Breast epithelium (tissue), 4 donors: ENCODE measurements around the gene RSU1. TPM values are rescaled to one million over a fixed set of nuclear protein-coding genes. Genes with fewer than 3 reads are reported as not detected.

Source experiments
- DNase-seq, 2 donors: peaks; one replicate each; pipeline ENCODE4 v3.0.0-alpha.2; 2019; ENCODE audit warnings: low spot score in 2 of 2
- H3K27ac ChIP-seq, 2 donors: fragments of 200-600 bp; sonication (generic) in 1 of 2; one replicate each; pipeline ENCODE4 v1.5.1; 2016 to 2019; ENCODE audit warnings: mild to moderate bottlenecking in 1 of 2
- H3K27me3 ChIP-seq, 2 donors: fragments of 200-600 bp; sonication (generic) in 1 of 2; one replicate each; pipeline versions ENCODE4 v1.5.1 to v1.6.0; 2017 to 2019; ENCODE audit warnings: control low read depth in 1 of 2, mild to moderate bottlenecking in 1 of 2
- H3K36me3 ChIP-seq: fragments of 200-600 bp; one replicate; pipeline ENCODE4 v1.5.1; 2019
- H3K4me1 ChIP-seq, 2 donors: fragments of 200-600 bp; sonication (generic); one replicate each; pipeline ENCODE4 v1.5.1; 2016 to 2019; ENCODE audit warnings: control low read depth in 1 of 2
- H3K4me3 ChIP-seq, 3 donors: fragments of 200-600 bp; sonication (generic); 1 replicate in 2 of 3; 2 replicates in 1 of 3; pipeline ENCODE4 v1.5.1; 2016 to 2019; ENCODE audit warnings: mild to moderate bottlenecking in 3 of 3, moderate library complexity in 2 of 3
- H3K9me3 ChIP-seq, 2 donors: fragments of 200-600 bp; sonication (generic) in 1 of 2; one replicate each; pipeline ENCODE4 v1.5.1; 2016 to 2019; ENCODE audit warnings: control low read depth in 1 of 2
- CTCF ChIP-seq, 3 donors: fragments of 450-650 bp; IDR thresholded peaks; one replicate each; pipeline ENCODE4 v1.5.1; 2016 to 2017; ENCODE audit warnings: antibody characterized with exemption in 3 of 3, mild to moderate bottlenecking in 3 of 3, moderate library complexity in 3 of 3
- POLR2A ChIP-seq: fragments of 450-650 bp; IDR thresholded peaks from one replicate; pipeline ENCODE4 v1.6.1; 2016; ENCODE audit warnings: antibody characterized with exemption, mild to moderate bottlenecking, moderate library complexity
- POLR2AphosphoS5 ChIP-seq, 3 donors: sonication (generic); formaldehyde crosslinking; IDR thresholded peaks; one replicate each; pipeline ENCODE4 v1.6.1; 2017; ENCODE audit warnings: antibody characterized with exemption in 3 of 3
- intact Hi-C: fragments of 100-400 bp; cut with DNase I; formaldehyde crosslinking; loops from one replicate; pipeline ENCODE4 v1.15.1; 2023; ENCODE audit warnings: low total_unique reads
- total RNA-seq, 3 donors: library from RNA; depleted of rRNA; stranded (reverse); fragments of >200 nt; gene quantifications; one replicate each; pipeline ENCODE4 v1.1.0, GENCODE V29; 2016

The RSU1 gene
- total RNA-seq, 3 donors from 2014 or later: 60.9 to 74.1 (median 63.6) TPM

GRCh38 chr10:16770670-16771069 is 46.6 kb downstream of the RSU1 start:
- no peak for DNase-seq
- TF ChIP-seq POLR2AphosphoS5 (IDR thresholded peaks at IDR 0.05) (no peak), CTCF (IDR thresholded peaks at IDR 0.05) (no peak), POLR2A (no peak)
- intact Hi-C loops: no loop called here

GRCh38 chr10:16770141-16770540 is 47.1 kb downstream of the RSU1 start:
- H3K4me1 ChIP-seq: no peaks in the 10 kb centered on the region
- DNase-seq: no peak
- no peaks in the 10 kb centered on the region for H3K27me3 ChIP-seq
- TF ChIP-seq CTCF (IDR thresholded peaks at IDR 0.05) (no peak), POLR2A (no peak), POLR2AphosphoS5 (IDR thresholded peaks at IDR 0.05) (no peak)
- H3K4me3 ChIP-seq: no peak overlapping the region
- intact Hi-C loops: no loop called here
- H3K27ac ChIP-seq: no peak overlapping the region
- H3K36me3 ChIP-seq: no peaks in the 10 kb centered on the region
- no peaks in the 10 kb centered on the region for H3K9me3 ChIP-seq

More at GRCh38 chr10:16770670-16771069, 46.6 kb downstream of the RSU1 start:
- Histone ChIP-seq H3K36me3 (no peaks in the 10 kb centered on the region), H3K27me3 (no peaks in the 10 kb centered on the region), H3K9me3 (no peaks in the 10 kb centered on the region), H3K27ac (no peak overlapping the region), H3K4me3 (no peak overlapping the region), H3K4me1 (no peaks in the 10 kb centered on the region)

- Histone ChIP-seq H3K4me3 (no peak overlapping the region), H3K36me3 (no peaks in the 10 kb centered on the region), H3K4me1 (no peaks in the 10 kb centered on the region), H3K27ac (no peak overlapping the region), H3K9me3 (no peaks in the 10 kb centered on the region), H3K27me3 (no peaks in the 10 kb centered on the region)
- no peak for DNase-seq
- TF ChIP-seq POLR2AphosphoS5 (IDR thresholded peaks at IDR 0.05) (no peak), POLR2A (no peak), CTCF (IDR thresholded peaks at IDR 0.05) (no peak)
- intact Hi-C loops: no loop called here
These were observed 47.9 kb downstream of the RSU1 start for GRCh38 chr10:16769331-16769730.

GRCh38 chr10:16768702-16769101 is 48.5 kb downstream of the RSU1 start:
- Histone ChIP-seq H3K27me3 (no peaks in the 10 kb centered on the region), H3K4me1 (no peaks in the 10 kb centered on the region), H3K9me3 (no peaks in the 10 kb centered on the region), H3K4me3 (no peak overlapping the region), H3K36me3 (no peaks in the 10 kb centered on the region), H3K27ac (no peak overlapping the region)
- intact Hi-C loops: no loop called here
- no peak for DNase-seq
- TF ChIP-seq POLR2AphosphoS5 (IDR thresholded peaks at IDR 0.05) (no peak), CTCF (IDR thresholded peaks at IDR 0.05) (no peak), POLR2A (no peak)

- Histone ChIP-seq H3K36me3 (no peaks in the 10 kb centered on the region), H3K27ac (no peak overlapping the region), H3K4me1 (no peaks in the 10 kb centered on the region), H3K4me3 (no peak overlapping the region), H3K27me3 (no peaks in the 10 kb centered on the region), H3K9me3 (no peaks in the 10 kb centered on the region)
- intact Hi-C loops: no loop called here
- TF ChIP-seq POLR2AphosphoS5 (IDR thresholded peaks at IDR 0.05) (no peak), POLR2A (no peak), CTCF (IDR thresholded peaks at IDR 0.05) (no peak)
- no peak for DNase-seq
These were observed 51.5 kb downstream of the RSU1 start for GRCh38 chr10:16765509-16766375.
